ENCODE measurements around the gene FNBP1L.

The FNBP1L gene

GRCh38 chr1:93426181-93426580 lies 21.7 kb upstream of the FNBP1L start:
- Histone ChIP-seq H3K9ac (no peak overlapping the region), H3K36me3 (peaks cover 0 to 14% (median 0%) of the 10 kb centered on the region in 11 experiments; a peak in 1 of 22 replicates), H3K4me3 (no peak overlapping the region), H3K27me3 (no peaks in the 10 kb centered on the region), H3K4me2 (no peak overlapping the region), H4K20me1 (no peaks in the 10 kb centered on the region), H3K4me1 (no peaks in the 10 kb centered on the region), H3K27ac (no peak overlapping the region), H3K9me3 (replicated peaks in 1 of 11) (peaks cover 22 to 34% (median 26%) of the 10 kb centered on the region in 11 experiments)
- no peak for TF ChIP-seq Cebpa-rat (IDR thresholded peaks at IDR 0.05)

- Histone ChIP-seq H3K4me2 (no peak overlapping the region), H3K9me3 (replicated peaks in 1 of 11) (peaks cover 22 to 34% (median 26%) of the 10 kb centered on the region in 11 experiments), H4K20me1 (no peaks in the 10 kb centered on the region), H3K4me3 (no peak overlapping the region), H3K27me3 (no peaks in the 10 kb centered on the region), H3K36me3 (peaks cover 0 to 14% (median 0%) of the 10 kb centered on the region in 11 experiments; a peak in 1 of 22 replicates), H3K4me1 (no peaks in the 10 kb centered on the region), H3K27ac (no peak overlapping the region), H3K9ac (no peak overlapping the region)
- TF ChIP-seq Cebpa-rat (IDR thresholded peaks at IDR 0.05) = no peak
Observed at GRCh38 chr1:93427656-93428055, 20.3 kb upstream of the FNBP1L start.

- no peak for TF ChIP-seq Cebpa-rat (IDR thresholded peaks at IDR 0.05)
- Histone ChIP-seq H3K4me2 (no peak overlapping the region), H3K27me3 (no peaks in the 10 kb centered on the region), H3K9me3 (replicated peaks in 1 of 11) (peaks cover 16 to 24% (median 21%) of the 10 kb centered on the region in 11 experiments), H3K9ac (no peak overlapping the region), H4K20me1 (no peaks in the 10 kb centered on the region), H3K4me1 (peaks cover 0 to 10% (median 2%) of the 10 kb centered on the region in 10 experiments; a peak in 5 of 20 replicates), H3K4me3 (no peak overlapping the region), H3K27ac (no peak overlapping the region), H3K36me3 (no peaks in the 10 kb centered on the region)
Observed at GRCh38 chr1:93433407-93433961, 14.4 kb upstream of the FNBP1L start.

GRCh38 chr1:93434088-93434487 lies 13.8 kb upstream of the FNBP1L start:
- H3K9ac ChIP-seq = no peak overlapping the region
- H3K9me3 ChIP-seq (replicated peaks in 1 of 11) = peaks cover 16 to 22% (median 21%) of the 10 kb centered on the region in 11 experiments
- H3K36me3 ChIP-seq = no peaks in the 10 kb centered on the region
- peaks cover 0 to 10% (median 2%) of the 10 kb centered on the region in 10 experiments; a peak in 5 of 20 replicates for H3K4me1 ChIP-seq
- H3K27me3 ChIP-seq = no peaks in the 10 kb centered on the region
- no peaks in the 10 kb centered on the region for H4K20me1 ChIP-seq
- no peak for TF ChIP-seq Cebpa-rat (IDR thresholded peaks at IDR 0.05)
- no peak overlapping the region for H3K27ac ChIP-seq
- H3K4me2 ChIP-seq = no peak overlapping the region
- no peak overlapping the region for H3K4me3 ChIP-seq

- Histone ChIP-seq H3K27ac (no peak overlapping the region), H4K20me1 (no peaks in the 10 kb centered on the region), H3K4me1 (peaks cover 0 to 10% (median 2%) of the 10 kb centered on the region in 10 experiments; a peak in 5 of 20 replicates), H3K4me3 (no peak overlapping the region), H3K27me3 (no peaks in the 10 kb centered on the region), H3K9ac (no peak overlapping the region), H3K36me3 (no peaks in the 10 kb centered on the region), H3K9me3 (replicated peaks in 1 of 11) (peaks cover 16 to 22% (median 21%) of the 10 kb centered on the region in 11 experiments), H3K4me2 (no peak overlapping the region)
- no peak for TF ChIP-seq Cebpa-rat (IDR thresholded peaks at IDR 0.05)
Observed at GRCh38 chr1:93434987-93435386, 12.9 kb upstream of the FNBP1L start.

- TF ChIP-seq Cebpa-rat (IDR thresholded peaks at IDR 0.05) = no peak
- Histone ChIP-seq H3K27ac (no peak overlapping the region), H3K9me3 (replicated peaks in 1 of 11) (peaks cover 16 to 22% (median 21%) of the 10 kb centered on the region in 11 experiments), H3K4me3 (no peak overlapping the region), H3K9ac (no peak overlapping the region), H3K36me3 (no peaks in the 10 kb centered on the region), H3K4me1 (peaks cover 0 to 10% (median 2%) of the 10 kb centered on the region in 10 experiments; a peak in 5 of 20 replicates), H3K4me2 (no peak overlapping the region), H3K27me3 (no peaks in the 10 kb centered on the region), H4K20me1 (no peaks in the 10 kb centered on the region)
Observed at GRCh38 chr1:93435443-93435842, 12.5 kb upstream of the FNBP1L start.

GRCh38 chr1:93436496-93436895 lies 11.4 kb upstream of the FNBP1L start:
- H3K4me2 ChIP-seq = no peak overlapping the region
- H3K27ac ChIP-seq = no peak overlapping the region
- H4K20me1 ChIP-seq = no peaks in the 10 kb centered on the region
- H3K9ac ChIP-seq = no peak overlapping the region
- H3K4me3 ChIP-seq = no peak overlapping the region
- no peaks in the 10 kb centered on the region for H3K36me3 ChIP-seq
- peaks cover 16 to 22% (median 21%) of the 10 kb centered on the region in 11 experiments for H3K9me3 ChIP-seq (replicated peaks in 1 of 11)
- H3K4me1 ChIP-seq = peaks cover 0 to 10% (median 4%) of the 10 kb centered on the region in 10 experiments; a peak in 5 of 20 replicates
- no peak for TF ChIP-seq Cebpa-rat (IDR thresholded peaks at IDR 0.05)
- no peaks in the 10 kb centered on the region for H3K27me3 ChIP-seq

GRCh38 chr1:93437976-93438605 lies 9.8 kb upstream of the FNBP1L start:
- Histone ChIP-seq H3K4me3 (no peak overlapping the region), H3K4me2 (no peak overlapping the region)

GRCh38 chr1:93438716-93439115 lies 9.2 kb upstream of the FNBP1L start:
- no peak overlapping the region for H3K27ac ChIP-seq
- H3K4me2 ChIP-seq = no peak overlapping the region
- no peak for TF ChIP-seq Cebpa-rat (IDR thresholded peaks at IDR 0.05)
- no peaks in the 10 kb centered on the region for H3K27me3 ChIP-seq
- peaks cover 13 to 17% (median 16%) of the 10 kb centered on the region in 11 experiments for H3K9me3 ChIP-seq (replicated peaks in 1 of 11)
- H3K4me3 ChIP-seq = no peak overlapping the region
- H4K20me1 ChIP-seq = no peaks in the 10 kb centered on the region
- H3K9ac ChIP-seq = no peak overlapping the region
- H3K36me3 ChIP-seq = no peaks in the 10 kb centered on the region
- H3K4me1 ChIP-seq = peaks cover 0 to 10% (median 4%) of the 10 kb centered on the region in 10 experiments; a peak in 5 of 20 replicates

More at GRCh38 chr1:93437976-93438605, 9.8 kb upstream of the FNBP1L start:
- Histone ChIP-seq H3K27me3 (no peaks in the 10 kb centered on the region), H4K20me1 (no peaks in the 10 kb centered on the region), H3K27ac (no peak overlapping the region), H3K4me1 (peaks cover 0 to 10% (median 4%) of the 10 kb centered on the region in 10 experiments; a peak in 5 of 20 replicates), H3K36me3 (no peaks in the 10 kb centered on the region), H3K9me3 (replicated peaks in 1 of 11) (peaks cover 16 to 22% (median 21%) of the 10 kb centered on the region in 11 experiments), H3K9ac (no peak overlapping the region)
- TF ChIP-seq Cebpa-rat (IDR thresholded peaks at IDR 0.05) = no peak
